ENCODE measurements around the gene STX12.

The STX12 gene

GRCh38 chr1:27830621-27831440 is 57.8 kb downstream of the STX12 start, which contains the start of gene PPP1R8:
PPP1R8 (plus strand) TSS chr1:27830782; CDS start chr1:27830836, 54 bp downstream.
- TF ChIP-seq, protein P1, sequence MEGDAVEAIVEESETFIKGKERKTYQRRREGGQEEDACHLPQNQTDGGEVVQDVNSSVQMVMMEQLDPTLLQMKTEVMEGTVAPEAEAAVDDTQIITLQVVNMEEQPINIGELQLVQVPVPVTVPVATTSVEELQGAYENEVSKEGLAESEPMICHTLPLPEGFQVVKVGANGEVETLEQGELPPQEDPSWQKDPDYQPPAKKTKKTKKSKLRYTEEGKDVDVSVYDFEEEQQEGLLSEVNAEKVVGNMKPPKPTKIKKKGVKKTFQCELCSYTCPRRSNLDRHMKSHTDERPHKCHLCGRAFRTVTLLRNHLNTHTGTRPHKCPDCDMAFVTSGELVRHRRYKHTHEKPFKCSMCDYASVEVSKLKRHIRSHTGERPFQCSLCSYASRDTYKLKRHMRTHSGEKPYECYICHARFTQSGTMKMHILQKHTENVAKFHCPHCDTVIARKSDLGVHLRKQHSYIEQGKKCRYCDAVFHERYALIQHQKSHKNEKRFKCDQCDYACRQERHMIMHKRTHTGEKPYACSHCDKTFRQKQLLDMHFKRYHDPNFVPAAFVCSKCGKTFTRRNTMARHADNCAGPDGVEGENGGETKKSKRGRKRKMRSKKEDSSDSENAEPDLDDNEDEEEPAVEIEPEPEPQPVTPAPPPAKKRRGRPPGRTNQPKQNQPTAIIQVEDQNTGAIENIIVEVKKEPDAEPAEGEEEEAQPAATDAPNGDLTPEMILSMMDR (IDR thresholded peaks at IDR 0.05; ENCODE audit: insufficient read depth, low read depth, low read length, missing control alignments), result no peak
- peak; percentile 96 for DNase-seq (ENCODE audit: low read depth)
- peak within 1 kb of the TSS; percentile 96 for H3K4me3 ChIP-seq (ENCODE audit: low read length)

- TF ChIP-seq, protein P1 (IDR thresholded peaks at IDR 0.05; ENCODE audit: insufficient read depth, low read depth, low read length, missing control alignments), result no peak
- peak overlapping the region; percentile 96 for H3K4me3 ChIP-seq (ENCODE audit: low read length)
- DNase-seq (ENCODE audit: low read depth), result no peak
These were observed 58.8 kb downstream of the STX12 start for GRCh38 chr1:27831568-27832410.

DNA sequence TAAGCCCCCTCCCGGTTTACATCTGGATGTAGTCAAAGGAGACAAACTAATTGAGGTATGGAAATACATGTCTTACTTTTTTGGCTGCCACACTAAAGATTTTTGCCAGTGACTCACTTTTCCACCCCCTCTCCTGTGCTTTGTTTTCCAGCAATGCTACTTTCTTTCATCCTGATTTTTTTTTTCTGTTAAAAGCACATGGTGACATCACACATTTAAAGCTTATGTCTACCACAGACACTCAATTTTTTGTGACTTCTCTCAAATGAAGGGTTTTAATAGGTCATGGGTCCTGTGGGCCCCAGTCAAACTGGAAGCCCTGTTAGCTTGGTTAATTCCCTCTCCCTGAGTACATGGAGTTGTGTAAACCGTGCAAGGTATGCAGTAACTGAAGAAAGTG is 59.7 kb downstream of the STX12 start:
- no peak overlapping the region for H3K4me3 ChIP-seq (ENCODE audit: low read length)
- TF ChIP-seq, protein P1 (IDR thresholded peaks at IDR 0.05; ENCODE audit: insufficient read depth, low read depth, low read length, missing control alignments), result no peak
- DNase-seq (ENCODE audit: low read depth), result peak; percentile 43

GRCh38 chr1:27833470-27833869 is 60.5 kb downstream of the STX12 start:
- no peak for DNase-seq (ENCODE audit: low read depth)
- TF ChIP-seq, protein P1 (IDR thresholded peaks at IDR 0.05; ENCODE audit: insufficient read depth, low read depth, low read length, missing control alignments), result no peak
- H3K4me3 ChIP-seq (ENCODE audit: low read length), result no peak overlapping the region

- DNase-seq (ENCODE audit: low read depth), result no peak
- TF ChIP-seq, protein P1 (IDR thresholded peaks at IDR 0.05; ENCODE audit: insufficient read depth, low read depth, low read length, missing control alignments), result no peak
- no peak overlapping the region for H3K4me3 ChIP-seq (ENCODE audit: low read length)
These were observed 62.0 kb downstream of the STX12 start for GRCh38 chr1:27835046-27835445.

DNA sequence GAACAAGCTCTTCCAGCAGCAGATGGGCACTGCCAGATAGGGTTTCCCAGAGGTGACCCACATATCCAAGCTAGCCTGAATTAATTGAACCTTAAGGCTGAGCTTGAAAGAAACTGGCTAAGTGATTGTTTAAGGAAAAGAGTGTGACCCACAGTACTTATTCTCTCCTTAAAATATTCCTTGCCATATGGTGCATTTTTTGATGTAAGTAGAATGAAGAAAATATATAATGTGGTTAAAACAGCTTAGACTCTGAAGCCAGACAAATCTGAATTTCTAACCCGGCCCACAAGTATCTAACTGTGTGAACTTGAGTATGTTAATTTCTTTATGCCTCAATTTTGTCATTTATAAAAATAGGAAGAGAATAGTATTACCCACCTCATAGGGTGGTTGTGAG is 62.5 kb downstream of the STX12 start:
- H3K4me3 ChIP-seq (ENCODE audit: low read length), result no peak overlapping the region
- DNase-seq (ENCODE audit: low read depth), result no peak
- TF ChIP-seq, protein P1 (IDR thresholded peaks at IDR 0.05; ENCODE audit: insufficient read depth, low read depth, low read length, missing control alignments), result no peak
